Ureter (tissue), 1 donor: Measurements from ENCODE around the gene SCART1. TPM values are rescaled to one million over a fixed set of nuclear protein-coding genes. Genes with fewer than 3 reads are reported as not detected.

Experiments
- total RNA-seq: library from RNA; stranded (reverse); gene quantifications from one replicate; pipeline ENCODE4 v1.2.4, GENCODE V29; 2023
- donor health status: DM: yes; HTN: yes; CAD: no.

Gene SCART1
- total RNA-seq, 1 donor from 2014 or later: 5.3 TPM

Other genes starting within 250 kb of the SCART1 start
- gene UTF1, start 223.7 kb upstream of the SCART1 start, total RNA-seq: not detected
- gene VENTX, start 216.1 kb upstream of the SCART1 start, total RNA-seq: 0.81 TPM
- 35.3 TPM for gene ADAM8, start 177.1 kb upstream of the SCART1 start, total RNA-seq
- gene TUBGCP2, start 145.1 kb upstream of the SCART1 start, total RNA-seq: 51.9 TPM
- 37.4 TPM for gene ZNF511, start 145.0 kb upstream of the SCART1 start, total RNA-seq
- not detected for gene CALY, start 117.0 kb upstream of the SCART1 start, total RNA-seq
- not detected for gene PRAP1, start 106.6 kb upstream of the SCART1 start, total RNA-seq
- gene FUOM, start 95.9 kb upstream of the SCART1 start, total RNA-seq: 20.3 TPM
- gene ECHS1, start 80.6 kb upstream of the SCART1 start, total RNA-seq: 130 TPM
- 5.2 TPM for gene PAOX, start 74.7 kb upstream of the SCART1 start, total RNA-seq
- 66.2 TPM for gene MTG1, start 59.8 kb upstream of the SCART1 start, total RNA-seq
- not detected for gene SPRN, start 29.3 kb upstream of the SCART1 start, total RNA-seq
- 2.9 TPM for gene CYP2E1, start 73.4 kb downstream of the SCART1 start, total RNA-seq
- 0.34 TPM for gene SYCE1, start 111.6 kb downstream of the SCART1 start, total RNA-seq
- not detected for gene FRG2B, start 172.8 kb downstream of the SCART1 start, total RNA-seq